ENCODE results near the gene TRAF7. TPM values are rescaled to one million over a fixed set of nuclear protein-coding genes. Genes with fewer than 3 reads are reported as not detected.
"Not testable (repeated sequence)": the region's sequence is repeated elsewhere in the genome, so short reads cannot be mapped to it uniquely, and the experiment has no call there.

TRAF7 gene
- total RNA-seq (2014; rRNA removed; shearing (Covaris generic); ENCODE audit: low replicate concordance) = 94.4 and 101 TPM in 2 replicates

GRCh38 chr16:2155091-2155950 is at the start of gene TRAF7:
TRAF7 (plus strand) TSS chr16:2155782; CDS start chr16:2163921, 8,139 bp downstream.
- in situ Hi-C loops (cut with HindIII; ENCODE audit: low pct_unique_long_range_greater_than_20kb, low sequenced_read_pairs) = no loop called here
- peak; percentile 100 for DNase-seq (ENCODE audit: low read depth)

GRCh38 chr16:2106211-2106610 is 49.4 kb upstream of the TRAF7 start:
- DNase-seq (ENCODE audit: low read depth); in situ Hi-C loops (cut with HindIII; ENCODE audit: low pct_unique_long_range_greater_than_20kb, low sequenced_read_pairs): not testable (repeated sequence)

GRCh38 chr16:2107121-2107790 is 48.3 kb upstream of the TRAF7 start:
- in situ Hi-C loops (cut with HindIII; ENCODE audit: low pct_unique_long_range_greater_than_20kb, low sequenced_read_pairs); DNase-seq (ENCODE audit: low read depth): not testable (repeated sequence)

- in situ Hi-C loops (cut with HindIII; ENCODE audit: low pct_unique_long_range_greater_than_20kb, low sequenced_read_pairs); DNase-seq (ENCODE audit: low read depth): not testable (repeated sequence)
Observed at GRCh38 chr16:2107791-2108125, 47.8 kb upstream of the TRAF7 start.

GRCh38 chr16:2108446-2109270 is 46.9 kb upstream of the TRAF7 start:
- DNase-seq (ENCODE audit: low read depth); in situ Hi-C loops (cut with HindIII; ENCODE audit: low pct_unique_long_range_greater_than_20kb, low sequenced_read_pairs): not testable (repeated sequence)

- DNase-seq (ENCODE audit: low read depth); in situ Hi-C loops (cut with HindIII; ENCODE audit: low pct_unique_long_range_greater_than_20kb, low sequenced_read_pairs): not testable (repeated sequence)
Observed at GRCh38 chr16:2109271-2109580, 46.4 kb upstream of the TRAF7 start.

GRCh38 chr16:2109872-2110271 is 45.7 kb upstream of the TRAF7 start:
- DNase-seq (ENCODE audit: low read depth) = not testable (repeated sequence)

GRCh38 chr16:2110332-2111008 is 45.1 kb upstream of the TRAF7 start:
- DNase-seq (ENCODE audit: low read depth); in situ Hi-C loops (cut with HindIII; ENCODE audit: low pct_unique_long_range_greater_than_20kb, low sequenced_read_pairs): not testable (repeated sequence)

More at GRCh38 chr16:2109872-2110271, 45.7 kb upstream of the TRAF7 start:
- in situ Hi-C loops (cut with HindIII; ENCODE audit: low pct_unique_long_range_greater_than_20kb, low sequenced_read_pairs) = not testable (repeated sequence)

- in situ Hi-C loops (cut with HindIII; ENCODE audit: low pct_unique_long_range_greater_than_20kb, low sequenced_read_pairs); DNase-seq (ENCODE audit: low read depth): not testable (repeated sequence)
Observed at GRCh38 chr16:2111009-2111353, 44.6 kb upstream of the TRAF7 start.

GRCh38 chr16:2111412-2112335 is 43.9 kb upstream of the TRAF7 start:
- DNase-seq (ENCODE audit: low read depth); in situ Hi-C loops (cut with HindIII; ENCODE audit: low pct_unique_long_range_greater_than_20kb, low sequenced_read_pairs): not testable (repeated sequence)

GRCh38 chr16:2112539-2113106 is 43.0 kb upstream of the TRAF7 start:
- DNase-seq (ENCODE audit: low read depth); in situ Hi-C loops (cut with HindIII; ENCODE audit: low pct_unique_long_range_greater_than_20kb, low sequenced_read_pairs): not testable (repeated sequence)

- DNase-seq (ENCODE audit: low read depth); in situ Hi-C loops (cut with HindIII; ENCODE audit: low pct_unique_long_range_greater_than_20kb, low sequenced_read_pairs): not testable (repeated sequence)
Observed at GRCh38 chr16:2114225-2114624, 41.4 kb upstream of the TRAF7 start.

- in situ Hi-C loops (cut with HindIII; ENCODE audit: low pct_unique_long_range_greater_than_20kb, low sequenced_read_pairs); DNase-seq (ENCODE audit: low read depth): not testable (repeated sequence)
Observed at GRCh38 chr16:2114885-2115590, 40.5 kb upstream of the TRAF7 start.

GRCh38 chr16:2115591-2115973 is 40.0 kb upstream of the TRAF7 start:
- DNase-seq (ENCODE audit: low read depth) = no peak

GRCh38 chr16:2116428-2116827 is 39.2 kb upstream of the TRAF7 start:
- in situ Hi-C loops (cut with HindIII; ENCODE audit: low pct_unique_long_range_greater_than_20kb, low sequenced_read_pairs); DNase-seq (ENCODE audit: low read depth): not testable (repeated sequence)

More at GRCh38 chr16:2115591-2115973, 40.0 kb upstream of the TRAF7 start:
- in situ Hi-C loops (cut with HindIII; ENCODE audit: low pct_unique_long_range_greater_than_20kb, low sequenced_read_pairs) = no loop called here

GRCh38 chr16:2117341-2117740 is 38.2 kb upstream of the TRAF7 start:
- DNase-seq (ENCODE audit: low read depth); in situ Hi-C loops (cut with HindIII; ENCODE audit: low pct_unique_long_range_greater_than_20kb, low sequenced_read_pairs): not testable (repeated sequence)
